Endothelial cell of umbilical vein (primary cell): ENCODE results near the gene EEF1G. TPM values are rescaled to one million over a fixed set of nuclear protein-coding genes. Genes with fewer than 3 reads are reported as not detected.

Experiments
- BruUV-seq: library from RNA; stranded (reverse); fragments of 400-500 nt; replicated peaks from 2 replicates; lab custom pipeline; 2021; lab: Mats Ljungman, UMichigan
- CTCF ChIA-PET: fragments of 300-600, 350-600 bp; sonication (Branson Sonifier 250); formaldehyde crosslinking; loops from one replicate; lab custom pipeline; 2021; ENCODE audit warnings: antibody characterized with exemption, inconsistent platforms; lab: Charles Lee
- POLR2A ChIA-PET: fragments of 300-600, 350-600 bp; sonication (Branson Sonifier 250); formaldehyde crosslinking; loops from one replicate; lab custom pipeline; 2021; ENCODE audit warnings: antibody characterized with exemption, inconsistent platforms; lab: Charles Lee
- DNase-seq: peaks from one replicate; pipeline ENCODE4 v3.0.0-alpha.2; 2011; ENCODE audit warnings: low read depth, low spot score
- FAIRE-seq: peaks from 2 replicates; lab custom pipeline; 2011; peaks lifted over from hg19 to GRCh38; lab: Jason Lieb, UNC
- H2AFZ ChIP-seq: 2 replicates; pipeline ENCODE4 v1.6.0; 2012; ENCODE audit warnings: low read depth, low read length, control low read depth, inconsistent platforms
- H3K27ac ChIP-seq: 2 replicates; pipeline ENCODE4 v1.5.1; 2011; ENCODE audit warnings: low read depth, mild to moderate bottlenecking, control low read depth, low read length, moderate library complexity; ENCODE audit not compliant: insufficient read depth
- H3K27me3 ChIP-seq, 2 experiments: 2 replicates each; pipeline versions ENCODE4 v1.6.0 to v1.6.1; 2011; ENCODE audit warnings: low read length in 2 of 2, mixed read lengths in 1 of 2; ENCODE audit not compliant: control insufficient read depth in 2 of 2, insufficient read depth in 2 of 2
- H3K36me3 ChIP-seq, 2 experiments: 2 replicates in 1 of 2; 3 replicates in 1 of 2; pipeline ENCODE4 v1.5.1; 2011; ENCODE audit warnings: low read length in 2 of 2, mild to moderate bottlenecking in 1 of 2, moderate library complexity in 1 of 2; ENCODE audit not compliant: control insufficient read depth in 2 of 2, insufficient read depth in 2 of 2; ENCODE audit errors: extremely low read depth in 1 of 2
- H3K4me1 ChIP-seq: 3 replicates; pipeline ENCODE4 v1.5.1; 2011; ENCODE audit warnings: mild to moderate bottlenecking, low read length; ENCODE audit not compliant: control insufficient read depth, insufficient read depth; ENCODE audit errors: extremely low read depth
- H3K4me2 ChIP-seq: 2 replicates; pipeline ENCODE4 v1.6.1; 2011; ENCODE audit warnings: low read length, control low read depth, mixed read lengths; ENCODE audit not compliant: insufficient read depth
- H3K4me3 ChIP-seq, 3 experiments: fragments of 200-600 bp in 1 of 3; sonication (generic), shearing (Covaris generic) in 1 of 3; replicated peaks in 1 of 3; 2 replicates each; pipeline ENCODE4 v1.5.1; 2011 to 2016; ENCODE audit warnings: control low read depth in 3 of 3, low read length in 3 of 3, mild to moderate bottlenecking in 2 of 3, inconsistent platforms in 1 of 3, low read depth in 1 of 3, moderate library complexity in 1 of 3; ENCODE audit not compliant: insufficient read depth in 1 of 3
- H3K79me2 ChIP-seq: 2 replicates; pipeline ENCODE4 v1.6.0; 2012; ENCODE audit warnings: low read length, inconsistent platforms; ENCODE audit not compliant: control insufficient read depth, insufficient read depth
- H3K9ac ChIP-seq: replicated peaks from 2 replicates; pipeline ENCODE3; 2011; ENCODE audit warnings: low read length, control low read depth; ENCODE audit not compliant: insufficient read depth; ENCODE audit errors: extremely low read depth
- H3K9me1 ChIP-seq: replicated peaks from 3 replicates; pipeline ENCODE4 v1.6.0; 2011; ENCODE audit warnings: mild to moderate bottlenecking, low read length; ENCODE audit not compliant: control insufficient read depth, insufficient read depth; ENCODE audit errors: extremely low read depth
- H3K9me3 ChIP-seq: replicated peaks from 2 replicates; pipeline ENCODE4 v1.5.1; 2012; ENCODE audit warnings: low read length, inconsistent platforms; ENCODE audit not compliant: control insufficient read depth, insufficient read depth
- H4K20me1 ChIP-seq: replicated peaks from 2 replicates; pipeline ENCODE3; 2011; ENCODE audit warnings: mild to moderate bottlenecking, low read length; ENCODE audit not compliant: control insufficient read depth, insufficient read depth; ENCODE audit errors: extremely low read depth
- EZH2 ChIP-seq: IDR thresholded peaks from 2 replicates; pipeline ENCODE4 v1.6.1; 2012; ENCODE audit warnings: borderline replicate concordance, low read depth, mild to moderate bottlenecking, moderate library complexity, low read length, inconsistent platforms; ENCODE audit not compliant: severe bottlenecking
- FOS ChIP-seq: IDR thresholded peaks from 2 replicates; pipeline ENCODE4 v1.6.1; 2011; ENCODE audit warnings: mild to moderate bottlenecking, low read length, moderate library complexity, borderline replicate concordance; ENCODE audit not compliant: insufficient read depth
- GATA2 ChIP-seq: IDR thresholded peaks from 2 replicates; pipeline ENCODE4 v1.7.0; 2011; ENCODE audit warnings: low read depth, mild to moderate bottlenecking, moderate library complexity, mixed read lengths, low read length; ENCODE audit not compliant: insufficient read length, insufficient read depth
- MYC ChIP-seq: IDR thresholded peaks from one replicate; pipeline ENCODE4 v1.6.1; 2011; ENCODE audit warnings: mild to moderate bottlenecking, low read depth, low read length
- POLR2A ChIP-seq: IDR thresholded peaks from 2 replicates; pipeline ENCODE4 v1.6.1; 2012; ENCODE audit warnings: low read depth, mild to moderate bottlenecking, control low read depth, low read length
- POLR2AphosphoS5 ChIP-seq: IDR thresholded peaks from 2 replicates; pipeline ENCODE4 v1.6.1; 2012; ENCODE audit warnings: low read depth, mild to moderate bottlenecking, control low read depth, low read length, moderate library complexity; ENCODE audit not compliant: insufficient read depth
- dilution Hi-C: fragments of 300-500 bp; cut with MboI; formaldehyde crosslinking; loops from one replicate; pipeline ENCODE4 v1.15.0; 2019; ENCODE audit warnings: low sequenced_read_pairs; ENCODE audit not compliant: extremely low pct_ligation_motif_present
- intact Hi-C: fragments of 100-400 bp; cut with micrococcal nuclease; formaldehyde crosslinking; loops from one replicate; pipeline ENCODE4 v1.10.0; 2022
- polyA plus RNA-seq, 4 experiments: library from polyadenylated mRNA; depleted of rRNA in 3 of 4; stranded (reverse) in 3 of 4; unstranded in 1 of 4; fragments of >200 nt; gene quantifications; 2 replicates each; pipeline versions ENCODE4 v1.2.1 to v1.2.3, GENCODE V29; 2011 to 2012; ENCODE audit warnings: missing spikeins in 1 of 4
- total RNA-seq: library from RNA; stranded (reverse); gene quantifications from 2 replicates; pipeline ENCODE4 v1.2.3, GENCODE V29; 2021
- TF ChIP-seq, protein P1 (sequence below): IDR thresholded peaks from 2 replicates; pipeline ENCODE4 v1.6.1; 2011; ENCODE audit not compliant: insufficient read depth, insufficient read length
- TF ChIP-seq, protein P2 (sequence below), 2 donors: IDR thresholded peaks; 1 replicate in 1 of 2; 2 replicates in 1 of 2; pipeline ENCODE4 v1.5.1; 2011; ENCODE audit warnings: low read length in 2 of 2, mild to moderate bottlenecking in 2 of 2, moderate library complexity in 2 of 2, control low read depth in 1 of 2, inconsistent platforms in 1 of 2, low read depth in 1 of 2; ENCODE audit not compliant: insufficient read depth in 1 of 2; ENCODE audit errors: extremely low read depth in 1 of 2

The EEF1G gene
- total and polyA plus RNA-seq, 2 donors (not counting 3 experiments of a cell fraction or from before 2014, with no cell fraction given) = 1,341 to 2,133 TPM

DNA sequence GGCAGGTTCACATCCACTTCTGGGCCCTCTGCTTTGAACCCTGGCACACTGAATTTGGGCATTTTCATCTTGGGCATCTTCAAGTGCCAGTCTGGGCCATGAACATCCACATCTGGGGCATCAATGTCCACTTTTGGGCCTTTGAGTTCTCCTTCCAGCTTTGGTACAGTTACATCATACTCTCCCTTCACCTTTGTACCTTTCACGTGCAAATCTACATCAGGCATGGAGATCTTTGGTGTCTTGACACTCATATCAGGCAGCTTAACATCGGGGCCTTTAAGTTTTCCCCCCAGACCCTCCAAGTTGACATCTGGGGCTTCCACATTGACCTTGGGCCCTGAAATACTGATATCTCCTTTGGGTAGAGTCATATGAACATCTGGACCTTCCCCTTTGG is 41.6 kb downstream of the EEF1G start:
- TF ChIP-seq POLR2A = no peak
- TF ChIP-seq, protein P1, sequence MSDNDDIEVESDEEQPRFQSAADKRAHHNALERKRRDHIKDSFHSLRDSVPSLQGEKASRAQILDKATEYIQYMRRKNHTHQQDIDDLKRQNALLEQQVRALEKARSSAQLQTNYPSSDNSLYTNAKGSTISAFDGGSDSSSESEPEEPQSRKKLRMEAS = no peak
- no peak for TF ChIP-seq FOS
- TF ChIP-seq EZH2 = no peak
- TF ChIP-seq, protein P2, sequence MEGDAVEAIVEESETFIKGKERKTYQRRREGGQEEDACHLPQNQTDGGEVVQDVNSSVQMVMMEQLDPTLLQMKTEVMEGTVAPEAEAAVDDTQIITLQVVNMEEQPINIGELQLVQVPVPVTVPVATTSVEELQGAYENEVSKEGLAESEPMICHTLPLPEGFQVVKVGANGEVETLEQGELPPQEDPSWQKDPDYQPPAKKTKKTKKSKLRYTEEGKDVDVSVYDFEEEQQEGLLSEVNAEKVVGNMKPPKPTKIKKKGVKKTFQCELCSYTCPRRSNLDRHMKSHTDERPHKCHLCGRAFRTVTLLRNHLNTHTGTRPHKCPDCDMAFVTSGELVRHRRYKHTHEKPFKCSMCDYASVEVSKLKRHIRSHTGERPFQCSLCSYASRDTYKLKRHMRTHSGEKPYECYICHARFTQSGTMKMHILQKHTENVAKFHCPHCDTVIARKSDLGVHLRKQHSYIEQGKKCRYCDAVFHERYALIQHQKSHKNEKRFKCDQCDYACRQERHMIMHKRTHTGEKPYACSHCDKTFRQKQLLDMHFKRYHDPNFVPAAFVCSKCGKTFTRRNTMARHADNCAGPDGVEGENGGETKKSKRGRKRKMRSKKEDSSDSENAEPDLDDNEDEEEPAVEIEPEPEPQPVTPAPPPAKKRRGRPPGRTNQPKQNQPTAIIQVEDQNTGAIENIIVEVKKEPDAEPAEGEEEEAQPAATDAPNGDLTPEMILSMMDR (IDR thresholded peaks at IDR 0.05; ENCODE audit: extremely low read depth in 1 of 2, insufficient read depth in 1 of 2, low read depth in 1 of 2, low read length in 2 of 2) = no peak
- no peak for TF ChIP-seq GATA2
- TF ChIP-seq MYC = no peak
- TF ChIP-seq POLR2AphosphoS5 = no peak
- intact Hi-C loops = no loop called here
- H3K27ac ChIP-seq = no peak overlapping the region
- FAIRE-seq (no peak), DNase-seq (no peak)
- H3K79me2 ChIP-seq = peaks cover 85% of the 10 kb centered on the region
- peaks cover 30 to 55% of the 10 kb centered on the region in 2 experiments for H3K36me3 ChIP-seq
- no peak overlapping the region for H3K4me3 ChIP-seq
- H3K9me1 ChIP-seq = no peaks in the 10 kb centered on the region
- no peaks in the 10 kb centered on the region for H4K20me1 ChIP-seq
- H3K4me2 ChIP-seq = no peak overlapping the region
- dilution Hi-C loops = no loop called here
- H3K9me3 ChIP-seq = no peaks in the 10 kb centered on the region
- no peak overlapping the region for H2AFZ ChIP-seq
- POLR2A ChIA-PET = no interaction called here
- no TSS peak for BruUV-seq
- H3K4me1 ChIP-seq = no peaks in the 10 kb centered on the region
- no peak overlapping the region for H3K9ac ChIP-seq
- CTCF ChIA-PET = no interaction called here
- H3K27me3 ChIP-seq = no peaks in the 10 kb centered on the region
